ENCODE measurements around the gene NR4A1.

The NR4A1 gene

GRCh38 chr12:52062167-52063081 lies 11.2 kb downstream of the NR4A1 start:
- in situ Hi-C loops (cut with MboI; ENCODE audit: low sequenced_read_pairs) = no loop called here

GRCh38 chr12:52063082-52063924 lies 12.1 kb downstream of the NR4A1 start:
- no peaks in the 10 kb centered on the region for H3K9me3 ChIP-seq
- DNase-seq (ENCODE audit: low spot score in 2 of 2) = no peak
- in situ Hi-C loops (cut with MboI; ENCODE audit: low sequenced_read_pairs) = no loop called here
- no peaks in the 10 kb centered on the region for H3K4me1 ChIP-seq
- peaks cover 4% of the 10 kb centered on the region; the same call in 1 of the 2 replicates for H3K36me3 ChIP-seq (replicated peaks)
- no peak overlapping the region for H3K4me3 ChIP-seq
- H3K27me3 ChIP-seq (ENCODE audit: low read depth) = no peaks in the 10 kb centered on the region

More at GRCh38 chr12:52062167-52063081, 11.2 kb downstream of the NR4A1 start:
- H3K9me3 ChIP-seq = no peaks in the 10 kb centered on the region
- H3K4me1 ChIP-seq = no peaks in the 10 kb centered on the region
- no peak overlapping the region for H3K4me3 ChIP-seq
- H3K36me3 ChIP-seq (replicated peaks) = peaks cover 10% of the 10 kb centered on the region
- H3K27me3 ChIP-seq (ENCODE audit: low read depth) = no peaks in the 10 kb centered on the region
- DNase-seq (ENCODE audit: low spot score in 2 of 2) = no peak

GRCh38 chr12:52063981-52064649 lies 12.9 kb downstream of the NR4A1 start:
- in situ Hi-C loops (cut with MboI; ENCODE audit: low sequenced_read_pairs) = no loop called here
- Histone ChIP-seq H3K27me3 (ENCODE audit: low read depth) (no peaks in the 10 kb centered on the region), H3K4me3 (no peak overlapping the region), H3K9me3 (no peaks in the 10 kb centered on the region), H3K36me3 (replicated peaks) (peaks cover 4% of the 10 kb centered on the region; the same call in 1 of the 2 replicates), H3K4me1 (peaks cover 2% of the 10 kb centered on the region)
- DNase-seq (ENCODE audit: low spot score in 2 of 2) = no peak

GRCh38 chr12:52066346-52067080 lies 15.3 kb downstream of the NR4A1 start:
- no peak overlapping the region for H3K4me3 ChIP-seq
- H3K36me3 ChIP-seq (replicated peaks) = no peaks in the 10 kb centered on the region
- H3K9me3 ChIP-seq = no peaks in the 10 kb centered on the region
- in situ Hi-C loops (cut with MboI; ENCODE audit: low sequenced_read_pairs) = no loop called here
- H3K27me3 ChIP-seq (ENCODE audit: low read depth) = no peaks in the 10 kb centered on the region
- peaks cover 8% of the 10 kb centered on the region for H3K4me1 ChIP-seq
- DNase-seq (ENCODE audit: low spot score in 2 of 2) = no peak

- DNase-seq (ENCODE audit: low spot score in 2 of 2) = no peak
- Histone ChIP-seq H3K4me1 (peaks cover 8% of the 10 kb centered on the region), H3K27me3 (ENCODE audit: low read depth) (no peaks in the 10 kb centered on the region), H3K9me3 (no peaks in the 10 kb centered on the region), H3K36me3 (replicated peaks) (peaks cover 4% of the 10 kb centered on the region; the same call in 1 of the 2 replicates), H3K4me3 (no peak overlapping the region)
- in situ Hi-C loops (cut with MboI; ENCODE audit: low sequenced_read_pairs) = no loop called here
These were observed 15.8 kb downstream of the NR4A1 start for GRCh38 chr12:52067081-52067374.

- Histone ChIP-seq H3K9me3 (no peaks in the 10 kb centered on the region), H3K4me3 (peak within 1 kb of the TSS; percentile 94), H3K27me3 (ENCODE audit: low read depth) (no peaks in the 10 kb centered on the region), H3K36me3 (replicated peaks) (peaks cover 20% of the 10 kb centered on the region), H3K4me1 (peaks cover 8% of the 10 kb centered on the region)
- DNase-seq (ENCODE audit: low spot score in 2 of 2) = peak; percentile 93 to 95
- in situ Hi-C loops (cut with MboI; ENCODE audit: low sequenced_read_pairs) = no loop called here
These were observed 18.3 kb downstream of the NR4A1 start, which contains the start of gene ATG101 for GRCh38 chr12:52069327-52070184. TSS of gene ATG101 (plus strand) at chr12:52069978. CDS start at chr12:52073651, 3,673 bp downstream.

- H3K36me3 ChIP-seq (replicated peaks) = peaks cover 27% of the 10 kb centered on the region
- no peak for DNase-seq (ENCODE audit: low spot score in 2 of 2)
- H3K4me1 ChIP-seq = peaks cover 8% of the 10 kb centered on the region
- no peaks in the 10 kb centered on the region for H3K9me3 ChIP-seq
- H3K27me3 ChIP-seq (ENCODE audit: low read depth) = no peaks in the 10 kb centered on the region
- in situ Hi-C loops (cut with MboI; ENCODE audit: low sequenced_read_pairs) = no loop called here
- H3K4me3 ChIP-seq = peak overlapping the region; percentile 94
These were observed 19.1 kb downstream of the NR4A1 start for GRCh38 chr12:52070185-52070925.

GRCh38 chr12:52073531-52074381 lies 22.5 kb downstream of the NR4A1 start:
- H3K36me3 ChIP-seq (replicated peaks) = peaks cover 44% of the 10 kb centered on the region
- in situ Hi-C loops (cut with MboI; ENCODE audit: low sequenced_read_pairs) = no loop called here
- H3K4me1 ChIP-seq = peaks cover 8% of the 10 kb centered on the region
- peak in 1 of 2 experiments; percentile 32 for DNase-seq (ENCODE audit: low spot score in 2 of 2)
- H3K9me3 ChIP-seq = no peaks in the 10 kb centered on the region
- no peaks in the 10 kb centered on the region for H3K27me3 ChIP-seq (ENCODE audit: low read depth)
- H3K4me3 ChIP-seq = no peak overlapping the region

- in situ Hi-C loops (cut with MboI; ENCODE audit: low sequenced_read_pairs) = no loop called here
- peaks cover 4% of the 10 kb centered on the region for H3K4me1 ChIP-seq
- peaks cover 44% of the 10 kb centered on the region for H3K36me3 ChIP-seq (replicated peaks)
- no peak for DNase-seq (ENCODE audit: low spot score in 2 of 2)
- no peaks in the 10 kb centered on the region for H3K9me3 ChIP-seq
- H3K4me3 ChIP-seq = no peak overlapping the region
- H3K27me3 ChIP-seq (ENCODE audit: low read depth) = no peaks in the 10 kb centered on the region
These were observed 23.9 kb downstream of the NR4A1 start for GRCh38 chr12:52074971-52075724.

- H3K27me3 ChIP-seq (ENCODE audit: low read depth) = no peaks in the 10 kb centered on the region
- no peaks in the 10 kb centered on the region for H3K4me1 ChIP-seq
- in situ Hi-C loops (cut with MboI; ENCODE audit: low sequenced_read_pairs) = no loop called here
- H3K36me3 ChIP-seq (replicated peaks) = peaks cover 42% of the 10 kb centered on the region
- H3K4me3 ChIP-seq = no peak overlapping the region
- no peaks in the 10 kb centered on the region for H3K9me3 ChIP-seq
- DNase-seq (ENCODE audit: low spot score in 2 of 2) = no peak
These were observed 25.6 kb downstream of the NR4A1 start for GRCh38 chr12:52076811-52077210.

GRCh38 chr12:52078276-52078675 lies 27.0 kb downstream of the NR4A1 start:
- Histone ChIP-seq H3K36me3 (replicated peaks) (peaks cover 34% of the 10 kb centered on the region), H3K27me3 (ENCODE audit: low read depth) (no peaks in the 10 kb centered on the region), H3K4me1 (no peaks in the 10 kb centered on the region), H3K4me3 (no peak overlapping the region), H3K9me3 (no peaks in the 10 kb centered on the region)
- DNase-seq (ENCODE audit: low spot score in 2 of 2) = no peak
- in situ Hi-C loops (cut with MboI; ENCODE audit: low sequenced_read_pairs) = no loop called here
